WERI-Rb-1 (cell line): ENCODE results near the gene CNPY4.

Experiments
- DNase-seq: peaks from one replicate; pipeline ENCODE4 v3.0.0-alpha.2; 2020
- H3K27ac ChIP-seq: fragments of 250-450 bp; sonication (Bioruptor Pico); 2 replicates; pipeline ENCODE4 v1.5.1; 2020; ENCODE audit warnings: mild to moderate bottlenecking, moderate library complexity
- H3K27me3 ChIP-seq: fragments of 250-450 bp; sonication (Bioruptor Pico); 2 replicates; pipeline ENCODE4 v1.5.1; 2021; ENCODE audit warnings: mild to moderate bottlenecking, low read depth, moderate library complexity; ENCODE audit not compliant: insufficient read depth, severe bottlenecking
- H3K36me3 ChIP-seq: fragments of 250-450 bp; sonication (Bioruptor Pico); 2 replicates; pipeline ENCODE4 v1.5.1; 2020; ENCODE audit warnings: mild to moderate bottlenecking, moderate library complexity
- H3K4me3 ChIP-seq: 2 replicates; pipeline ENCODE4 v1.5.1; 2011; ENCODE audit warnings: low read depth, mild to moderate bottlenecking, control low read depth, low read length
- H3K9me3 ChIP-seq: fragments of 250-450 bp; sonication (Bioruptor Pico); 2 replicates; pipeline ENCODE4 v1.5.1; 2021; ENCODE audit warnings: mild to moderate bottlenecking, moderate library complexity; ENCODE audit not compliant: severe bottlenecking
- TF ChIP-seq, protein P1 (sequence below): IDR thresholded peaks from 2 replicates; pipeline ENCODE4 v1.5.1; 2011; ENCODE audit warnings: low read depth, mild to moderate bottlenecking, control low read depth, inconsistent platforms, low read length

Gene CNPY4

DNA sequence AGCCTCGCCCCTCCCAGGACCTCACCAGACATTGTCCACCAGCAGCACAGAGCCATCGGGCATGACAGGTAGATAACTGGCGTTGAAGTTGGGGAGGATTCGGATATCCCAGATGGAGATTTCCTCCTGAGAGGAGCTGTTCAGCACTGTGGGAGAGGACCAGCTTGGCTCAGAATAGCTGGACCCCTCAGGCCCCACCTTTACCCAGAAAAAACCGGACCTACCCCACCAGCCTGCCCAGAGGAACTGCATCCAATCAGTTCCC, 37.6 kb downstream of the CNPY4 start:
- TF ChIP-seq, protein P1, sequence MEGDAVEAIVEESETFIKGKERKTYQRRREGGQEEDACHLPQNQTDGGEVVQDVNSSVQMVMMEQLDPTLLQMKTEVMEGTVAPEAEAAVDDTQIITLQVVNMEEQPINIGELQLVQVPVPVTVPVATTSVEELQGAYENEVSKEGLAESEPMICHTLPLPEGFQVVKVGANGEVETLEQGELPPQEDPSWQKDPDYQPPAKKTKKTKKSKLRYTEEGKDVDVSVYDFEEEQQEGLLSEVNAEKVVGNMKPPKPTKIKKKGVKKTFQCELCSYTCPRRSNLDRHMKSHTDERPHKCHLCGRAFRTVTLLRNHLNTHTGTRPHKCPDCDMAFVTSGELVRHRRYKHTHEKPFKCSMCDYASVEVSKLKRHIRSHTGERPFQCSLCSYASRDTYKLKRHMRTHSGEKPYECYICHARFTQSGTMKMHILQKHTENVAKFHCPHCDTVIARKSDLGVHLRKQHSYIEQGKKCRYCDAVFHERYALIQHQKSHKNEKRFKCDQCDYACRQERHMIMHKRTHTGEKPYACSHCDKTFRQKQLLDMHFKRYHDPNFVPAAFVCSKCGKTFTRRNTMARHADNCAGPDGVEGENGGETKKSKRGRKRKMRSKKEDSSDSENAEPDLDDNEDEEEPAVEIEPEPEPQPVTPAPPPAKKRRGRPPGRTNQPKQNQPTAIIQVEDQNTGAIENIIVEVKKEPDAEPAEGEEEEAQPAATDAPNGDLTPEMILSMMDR = no peak
- no peaks in the 10 kb centered on the region for H3K27me3 ChIP-seq
- H3K27ac ChIP-seq = no peak overlapping the region
- H3K9me3 ChIP-seq = no peaks in the 10 kb centered on the region
- H3K36me3 ChIP-seq = peaks cover 41% of the 10 kb centered on the region
- no peak overlapping the region for H3K4me3 ChIP-seq
- DNase-seq = no peak

DNA sequence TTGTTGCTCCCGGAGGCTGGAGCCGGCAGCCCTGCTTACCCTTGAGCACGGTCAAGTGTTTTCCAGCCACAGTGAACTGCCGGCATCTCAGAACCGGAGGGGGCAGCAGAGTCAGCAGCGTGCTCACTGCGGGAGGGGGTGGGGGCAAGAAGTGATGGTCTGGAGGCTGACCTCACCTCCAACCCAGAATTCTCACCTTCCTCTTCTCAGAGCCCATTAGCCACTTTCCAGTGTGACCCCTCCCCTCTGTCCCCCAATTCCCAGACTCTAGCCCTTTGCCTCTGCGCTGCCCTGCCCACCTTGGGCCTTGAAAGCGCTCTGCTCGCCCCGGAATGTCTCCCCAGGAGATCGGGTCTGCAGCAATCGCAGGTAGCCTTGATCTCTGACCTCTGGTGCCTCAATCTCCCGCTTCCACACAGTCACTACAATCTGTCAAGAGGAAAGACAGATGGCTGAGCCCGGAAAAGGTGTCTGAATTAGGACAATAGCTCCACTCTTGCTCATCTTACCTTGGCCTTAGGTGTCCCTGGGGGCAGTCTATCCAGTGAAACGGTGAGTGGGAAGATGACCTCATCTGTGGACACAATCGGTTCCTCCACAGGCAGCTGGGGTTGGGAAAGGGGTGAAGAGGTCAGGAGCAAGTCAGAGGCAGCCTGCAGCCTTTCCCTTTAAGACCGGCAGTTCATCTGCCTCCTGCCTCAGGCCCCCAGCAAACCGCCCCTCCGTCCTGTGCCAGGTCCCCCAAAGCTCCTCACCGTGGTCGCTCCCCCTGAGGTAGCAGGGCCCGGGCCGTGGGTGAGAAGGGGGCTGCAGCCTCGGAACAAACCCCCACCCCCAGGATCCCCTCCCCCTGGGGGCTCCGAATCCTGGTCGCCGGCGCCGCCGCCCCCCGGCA, 38.1 kb downstream of the CNPY4 start:
- Histone ChIP-seq H3K27ac (peak overlapping the region; percentile 71), H3K9me3 (no peaks in the 10 kb centered on the region), H3K4me3 (peak overlapping the region; percentile 77), H3K36me3 (peaks cover 37% of the 10 kb centered on the region), H3K27me3 (no peaks in the 10 kb centered on the region)
- TF ChIP-seq, protein P1 = peak; percentile 34; the same call in 1 of the 2 replicates
- DNase-seq = peak; percentile 54

DNA sequence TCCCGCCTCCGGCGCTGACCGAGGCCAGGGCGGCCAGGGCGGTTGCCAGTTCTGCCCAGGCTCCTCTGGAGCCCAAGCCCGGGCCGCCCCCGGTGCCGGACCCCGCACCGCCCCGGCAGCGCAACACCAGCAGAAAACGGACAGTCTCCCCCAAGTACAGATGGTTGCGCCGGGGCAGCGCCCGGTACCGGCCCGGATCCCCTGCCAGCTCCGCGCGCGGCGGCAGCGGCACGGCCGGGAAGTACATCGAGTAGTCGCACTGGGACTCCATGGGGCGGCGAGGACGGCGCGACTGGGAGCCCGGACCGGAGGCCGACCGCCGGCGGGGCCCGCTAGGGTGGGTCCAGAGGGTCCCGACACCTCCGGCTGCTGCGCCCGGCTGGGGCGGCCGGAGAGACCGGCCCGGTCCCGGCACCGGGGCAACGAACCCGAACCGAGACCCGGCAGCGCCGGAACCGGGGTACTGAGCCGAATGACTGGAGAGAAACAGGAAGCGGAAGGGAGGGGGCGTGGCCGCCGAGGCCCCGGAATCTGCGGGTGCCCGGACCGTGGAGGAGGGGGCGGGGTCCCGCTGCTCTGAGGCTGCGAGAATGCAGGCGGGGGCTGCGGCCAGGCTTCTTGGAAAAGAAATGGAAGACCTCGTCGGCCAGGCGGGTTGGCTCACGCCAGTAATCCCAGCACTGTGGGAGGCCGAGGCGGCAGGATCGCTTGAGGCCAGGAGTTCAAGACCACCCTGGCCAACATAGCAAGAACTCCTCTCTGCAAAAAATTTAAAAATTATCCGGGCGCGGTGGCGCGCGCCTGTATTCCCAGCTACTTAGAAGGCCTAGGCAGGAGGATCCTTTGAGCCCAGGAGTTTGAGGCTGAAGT, 39.0 kb downstream of the CNPY4 start, which contains the start of gene TRAPPC14:
Gene TRAPPC14 (minus strand): TSS at position 495 of the 870 bp plus-strand sequence. CDS start 224 bp downstream, at position 271.
- peak within 1 kb of the TSS; percentile 71 for H3K27ac ChIP-seq
- H3K27me3 ChIP-seq = no peaks in the 10 kb centered on the region
- peaks cover 29% of the 10 kb centered on the region for H3K36me3 ChIP-seq
- DNase-seq = peak; percentile 96
- TF ChIP-seq, protein P1 = no peak
- H3K4me3 ChIP-seq = peak within 1 kb of the TSS; percentile 77
- H3K9me3 ChIP-seq = no peaks in the 10 kb centered on the region

DNA sequence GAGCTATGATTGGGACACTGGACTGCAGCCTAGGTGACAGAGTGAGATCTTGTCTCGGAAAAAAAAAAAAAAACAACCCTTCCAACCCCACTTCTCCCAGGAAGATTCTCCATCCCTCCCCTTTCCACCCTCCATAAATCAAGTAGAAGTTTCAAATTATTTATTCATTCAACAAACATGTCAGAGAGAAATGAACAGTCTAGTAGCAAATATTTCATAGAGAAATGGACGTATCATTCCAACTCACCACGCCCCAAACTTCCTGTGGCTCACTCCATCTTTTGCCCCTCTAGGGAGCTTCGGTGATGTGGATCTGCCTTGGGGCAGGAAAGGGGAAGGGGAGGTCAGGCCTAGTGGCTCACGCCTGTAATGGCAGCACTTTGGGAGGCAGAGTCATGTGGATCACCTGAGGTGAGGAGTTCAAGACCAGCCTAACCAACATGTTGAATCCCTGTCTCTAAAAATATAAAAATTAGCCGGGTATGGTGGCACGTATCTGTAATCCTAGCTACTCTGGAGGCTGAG, 39.7 kb downstream of the CNPY4 start:
- peaks cover 22% of the 10 kb centered on the region for H3K36me3 ChIP-seq
- H3K9me3 ChIP-seq = no peaks in the 10 kb centered on the region
- peak overlapping the region; percentile 71 for H3K27ac ChIP-seq
- H3K4me3 ChIP-seq = peak overlapping the region; percentile 77
- no peaks in the 10 kb centered on the region for H3K27me3 ChIP-seq
- TF ChIP-seq, protein P1 = no peak
- DNase-seq = no peak

DNA sequence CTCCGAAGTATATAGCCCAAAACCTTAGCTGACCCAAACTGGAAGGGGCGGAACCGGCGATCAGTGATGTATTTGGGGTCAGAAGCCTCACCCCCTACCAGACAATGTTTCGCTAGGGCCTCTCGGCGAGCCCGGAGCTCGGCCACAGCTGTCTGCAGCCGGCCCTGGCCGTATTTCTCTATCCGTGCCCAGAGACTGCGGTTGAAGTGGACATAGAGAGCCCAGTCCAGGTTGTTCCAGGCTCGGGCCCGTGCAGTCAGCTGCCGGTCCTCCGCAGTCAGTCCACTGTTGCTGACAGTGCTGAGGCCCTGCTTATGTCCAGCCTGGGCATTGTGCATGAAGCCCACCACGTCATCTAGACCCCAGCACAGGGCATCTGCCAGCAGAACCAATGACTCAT, 40.6 kb downstream of the CNPY4 start:
- peaks cover 16% of the 10 kb centered on the region for H3K36me3 ChIP-seq
- TF ChIP-seq, protein P1 = no peak
- H3K27ac ChIP-seq = no peak overlapping the region
- H3K27me3 ChIP-seq = no peaks in the 10 kb centered on the region
- no peak overlapping the region for H3K4me3 ChIP-seq
- H3K9me3 ChIP-seq = no peaks in the 10 kb centered on the region
- no peak for DNase-seq
